Right hindlimb (tissue), 1 donor: ENCODE measurements around the gene OXGR1.

Experiments used
- DNase-seq: peaks from one replicate; pipeline ENCODE4 v3.0.0-alpha.2; 2018

Gene OXGR1

GRCh38 chr13:96958286-96958891 lies 35.9 kb downstream of the OXGR1 start:
- no peak for DNase-seq

DNA sequence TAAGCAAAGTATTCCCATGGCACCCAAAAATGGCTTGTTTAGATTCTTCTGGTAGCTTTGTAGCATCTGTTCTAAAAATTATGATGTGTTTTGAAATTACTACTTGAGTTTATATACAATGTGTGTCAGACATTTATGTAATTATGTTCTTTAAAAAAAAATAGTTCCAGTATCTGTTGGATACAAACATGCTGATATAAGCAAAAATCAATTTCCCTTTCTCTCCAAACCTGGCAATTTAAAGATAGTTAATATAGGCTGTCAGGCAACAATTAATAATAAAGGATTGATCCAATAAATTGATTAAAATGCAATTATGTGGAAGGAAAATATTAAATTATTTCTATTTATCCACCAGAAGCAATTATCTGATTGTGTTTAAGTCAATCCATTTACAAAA lies 41.7 kb downstream of the OXGR1 start:
- no peak for DNase-seq

DNA sequence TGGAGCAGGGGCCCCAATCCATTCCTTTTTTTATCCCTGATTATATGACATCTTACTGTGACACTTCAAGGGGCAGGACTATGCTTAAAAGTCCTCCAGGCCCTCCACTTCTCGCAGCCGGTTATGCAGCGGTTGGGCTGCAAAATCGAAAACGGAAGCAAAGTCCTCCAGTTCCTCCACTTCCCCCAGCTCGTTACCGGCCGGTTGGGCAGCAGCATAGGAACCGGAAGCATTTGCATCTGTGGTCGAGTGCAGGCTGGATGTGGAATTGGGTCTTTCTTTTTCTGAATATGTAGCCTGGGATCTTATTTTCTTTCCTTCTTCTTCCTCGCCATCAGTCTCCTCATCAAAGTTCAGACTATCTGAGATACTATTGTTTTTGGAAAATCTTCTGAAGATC lies 46.1 kb downstream of the OXGR1 start:
- no peak for DNase-seq

- no peak for DNase-seq
Measured at GRCh38 chr13:96947343-96947910, 46.8 kb downstream of the OXGR1 start.

DNA sequence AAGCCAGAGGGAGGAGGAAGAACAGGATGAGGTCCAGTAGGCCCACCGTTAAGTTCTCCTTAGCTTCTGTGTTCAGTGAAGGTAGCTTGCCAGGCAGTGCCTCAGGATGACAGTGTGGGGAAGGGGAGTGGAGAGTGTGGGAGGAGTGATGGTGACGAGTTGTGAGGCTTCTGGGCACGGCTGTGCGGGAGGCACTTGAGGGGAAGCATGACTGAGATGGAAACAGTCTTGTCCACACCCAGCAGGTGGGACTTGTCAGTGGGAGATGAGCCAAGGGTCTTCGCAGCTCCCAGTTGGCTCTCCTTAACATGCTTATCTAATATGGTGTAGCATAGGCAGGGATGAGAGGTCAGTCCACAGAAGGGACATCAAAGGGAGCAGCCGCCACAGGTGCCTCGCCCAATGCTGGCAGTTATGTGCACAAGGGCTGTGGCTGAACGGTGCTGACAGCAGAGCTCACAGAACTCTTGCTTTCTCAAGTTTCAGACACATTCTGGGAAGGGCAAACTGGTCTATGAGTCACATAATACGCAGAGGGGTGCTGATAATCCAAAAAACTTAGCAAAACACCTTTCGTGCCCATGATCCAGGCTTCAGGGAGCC lies 47.5 kb downstream of the OXGR1 start:
- no peak for DNase-seq

DNA sequence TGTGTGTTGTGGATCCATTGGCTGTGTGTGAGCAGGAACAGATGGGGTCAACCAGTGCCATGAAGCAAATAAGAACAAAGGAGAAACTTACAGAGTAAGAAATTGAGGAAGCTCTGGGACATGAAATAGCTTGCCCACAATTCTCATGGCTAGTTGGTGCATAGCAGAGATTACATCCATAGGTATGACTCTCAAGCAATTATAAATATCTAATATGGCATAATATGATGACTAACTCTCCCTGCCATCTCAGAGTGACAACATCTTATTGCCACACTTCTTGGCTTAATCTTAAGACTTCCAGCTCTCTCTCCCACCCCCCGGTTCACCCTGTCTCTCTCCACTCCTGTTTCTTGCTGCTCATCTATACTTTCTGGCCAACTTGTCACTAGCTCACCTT lies 53.3 kb downstream of the OXGR1 start:
- DNase-seq: no peak

GRCh38 chr13:96935901-96936300 lies 58.4 kb downstream of the OXGR1 start:
- DNase-seq: no peak
